ENCODE data around the gene MOV10L1. TPM values are rescaled to one million over a fixed set of nuclear protein-coding genes. Genes with fewer than 3 reads are reported as not detected.

Gene MOV10L1
- total RNA-seq = under 1 TPM in 3 of 9 donors, not detected in 6; 0.09 to 0.63 (median 0.13) TPM
- polyA plus RNA-seq = under 1 TPM; 0.06 to 0.27 TPM
- long read RNA-seq, donor 1 = 0 reads
- long read RNA-seq, donor 2, partial matches to known transcripts = 0 of 1 reads
- long read RNA-seq, donor 2, other reads (novel, unspliced or antisense) = 1 of 1 reads
- long read RNA-seq, donor 3 = 0 reads

- Histone ChIP-seq H3K36me3 (no peaks in the 10 kb centered on the region), H3K27ac (no peak within 1 kb of the TSS), H3K4me3 (no peak within 1 kb of the TSS), H3K4me1 (peaks cover 0 to under 1% (median 0%) of the 10 kb centered on the region in 12 donors), H3K9me3 (peaks cover 0 to 10% (median 0%) of the 10 kb centered on the region in 12 donors), H3K27me3 (peaks cover 0 to 26% (median 7%) of the 10 kb centered on the region in 9 donors)
- DNase-seq = peak in 1 of 5 donors; percentile 20
- 38 to 59% (median 45%) methylated on average over 17 to 83 of the region's 83 CpGs for WGBS, 4 donors
- intact Hi-C loops (cut with DNase I) = no loop called here
- no peak for TF ChIP-seq CTCF (IDR thresholded peaks at IDR 0.05)
- no peak for TF ChIP-seq POLR2A (IDR thresholded peaks at IDR 0.05)
- ATAC-seq = no peak
Measured at GRCh38 chr22:50089682-50090411, at the start of gene MOV10L1. MOV10L1 (plus strand) TSS chr22:50090006; CDS start chr22:50090089, 83 bp downstream.

- peaks cover 0 to 3% (median 0%) of the 10 kb centered on the region in 9 donors for H3K27me3 ChIP-seq
- ATAC-seq (no peak), DNase-seq (no peak)
- TF ChIP-seq POLR2A (IDR thresholded peaks at IDR 0.05) (no peak), CTCF (IDR thresholded peaks at IDR 0.05) (no peak)
- H3K27ac ChIP-seq = no peak overlapping the region
- H3K4me3 ChIP-seq = no peak overlapping the region
- H3K36me3 ChIP-seq = no peaks in the 10 kb centered on the region
- WGBS, 4 donors = 83 to 94% (median 92%) methylated on average over 4 to 7 of the region's 7 CpGs
- intact Hi-C loops (cut with DNase I) = no loop called here
- peaks cover 0 to 16% (median 3%) of the 10 kb centered on the region in 12 donors for H3K9me3 ChIP-seq
- H3K4me1 ChIP-seq = no peaks in the 10 kb centered on the region
Measured at GRCh38 chr22:50040717-50041116, 49.1 kb upstream of the MOV10L1 start.

GRCh38 chr22:50041361-50042065 lies 48.3 kb upstream of the MOV10L1 start:
- Histone ChIP-seq H3K27ac (no peak overlapping the region), H3K27me3 (peaks cover 0 to 8% (median 0%) of the 10 kb centered on the region in 9 donors), H3K9me3 (peaks cover 0 to 16% (median 3%) of the 10 kb centered on the region in 12 donors), H3K36me3 (no peaks in the 10 kb centered on the region), H3K4me3 (no peak overlapping the region), H3K4me1 (no peaks in the 10 kb centered on the region)
- ATAC-seq (no peak), DNase-seq (no peak)
- intact Hi-C loops (cut with DNase I) = no loop called here
- TF ChIP-seq POLR2A (IDR thresholded peaks at IDR 0.05) = no peak
- no peak for TF ChIP-seq CTCF (IDR thresholded peaks at IDR 0.05)
- 76 to 79% (median 78%) methylated on average over 9 to 17 of the region's 17 CpGs for WGBS, 4 donors

All from heart left ventricle (tissue), 16 donors.